GM23338 (cell line): ENCODE measurements around the gene JUNB.

Experiments used
- CREB1 ChIP-seq: fragments of 250-450 bp; sonication (Bioruptor Pico); IDR thresholded peaks from 2 replicates; pipeline ENCODE4 v1.5.0; 2020; ENCODE audit warnings: low read depth, mild to moderate bottlenecking, moderate library complexity
- CTCF ChIP-seq, 2 experiments: fragments of 200-600 bp in 1 of 2; sonication (generic) in 1 of 2; conservative IDR thresholded peaks; 2 replicates each; pipeline versions ENCODE4 v1.5.1 to v1.6.1; 2016 to 2017; ENCODE audit warnings: antibody characterized with exemption in 2 of 2, low read depth in 2 of 2, mild to moderate bottlenecking in 2 of 2, moderate library complexity in 1 of 2
- EZH2 ChIP-seq: fragments of 200-600 bp; sonication (generic); IDR thresholded peaks from one replicate; pipeline ENCODE4 v1.8.0; 2017; ENCODE audit warnings: antibody characterized with exemption, mild to moderate bottlenecking, low read depth; ENCODE audit not compliant: unreplicated experiment
- EZH2phosphoT487 ChIP-seq: fragments of 200-600 bp; sonication (generic); IDR thresholded peaks from one replicate; pipeline ENCODE4 v1.8.1; 2018; ENCODE audit warnings: antibody characterized with exemption; ENCODE audit not compliant: unreplicated experiment
- JUNB ChIP-seq: IDR thresholded peaks from one replicate; pipeline ENCODE4 v1.6.1; 2016; ENCODE audit warnings: antibody characterized with exemption; ENCODE audit not compliant: unreplicated experiment
- POLR2AphosphoS5 ChIP-seq: IDR thresholded peaks from 2 replicates; pipeline ENCODE4 v1.6.1; 2016; ENCODE audit warnings: antibody characterized with exemption, low read depth
- REST ChIP-seq: IDR thresholded peaks from one replicate; pipeline ENCODE4 v1.6.1; 2018; ENCODE audit warnings: antibody characterized with exemption; ENCODE audit not compliant: unreplicated experiment

- TF ChIP-seq CTCF (conservative IDR thresholded peaks at IDR 0.05; ENCODE audit: low read depth in 2 of 2) (no peak), EZH2phosphoT487 (no peak), JUNB (no peak), POLR2AphosphoS5 (no peak), EZH2 (no peak), CREB1 (CRISPR knock-in tag) (no peak), REST (no peak)
These were observed 46.0 kb upstream of the JUNB start for GRCh38 chr19:12745166-12745897.
